ENCODE measurements around the gene FGF14.

GRCh38 chr13:102191951-102192502 is 209.8 kb downstream of the FGF14 start:
- TF ChIP-seq, protein P1, sequence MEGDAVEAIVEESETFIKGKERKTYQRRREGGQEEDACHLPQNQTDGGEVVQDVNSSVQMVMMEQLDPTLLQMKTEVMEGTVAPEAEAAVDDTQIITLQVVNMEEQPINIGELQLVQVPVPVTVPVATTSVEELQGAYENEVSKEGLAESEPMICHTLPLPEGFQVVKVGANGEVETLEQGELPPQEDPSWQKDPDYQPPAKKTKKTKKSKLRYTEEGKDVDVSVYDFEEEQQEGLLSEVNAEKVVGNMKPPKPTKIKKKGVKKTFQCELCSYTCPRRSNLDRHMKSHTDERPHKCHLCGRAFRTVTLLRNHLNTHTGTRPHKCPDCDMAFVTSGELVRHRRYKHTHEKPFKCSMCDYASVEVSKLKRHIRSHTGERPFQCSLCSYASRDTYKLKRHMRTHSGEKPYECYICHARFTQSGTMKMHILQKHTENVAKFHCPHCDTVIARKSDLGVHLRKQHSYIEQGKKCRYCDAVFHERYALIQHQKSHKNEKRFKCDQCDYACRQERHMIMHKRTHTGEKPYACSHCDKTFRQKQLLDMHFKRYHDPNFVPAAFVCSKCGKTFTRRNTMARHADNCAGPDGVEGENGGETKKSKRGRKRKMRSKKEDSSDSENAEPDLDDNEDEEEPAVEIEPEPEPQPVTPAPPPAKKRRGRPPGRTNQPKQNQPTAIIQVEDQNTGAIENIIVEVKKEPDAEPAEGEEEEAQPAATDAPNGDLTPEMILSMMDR (IDR thresholded peaks at IDR 0.05; ENCODE audit: poor library complexity): no peak
- TF ChIP-seq EZH2 (IDR thresholded peaks at IDR 0.05; ENCODE audit: borderline replicate concordance): no peak
